Memory B cell (primary cell): ENCODE results near the gene EIF4H.

ENCODE experiments used
- ATAC-seq: fragments of 150-1000 bp; cut with Tn5 transposase; 2 replicates; pipeline ENCODE4 v1.10.0; 2021; ENCODE audit warnings: low read depth, mild to moderate bottlenecking, moderate library complexity
- DNase-seq, 2 donors: peaks; one replicate each; pipeline ENCODE4 v3.0.0; 2022; ENCODE audit warnings: low spot score in 2 of 2
- H3K27ac Mint-ChIP-seq: one replicate; pipeline ENCODE4 v1.8.0; 2022; ENCODE audit warnings: mild to moderate bottlenecking, moderate library complexity, mixed read lengths
- H3K27me3 Mint-ChIP-seq: one replicate; pipeline ENCODE4 v1.8.0; 2022; ENCODE audit warnings: mixed read lengths
- H3K36me3 Mint-ChIP-seq: one replicate; pipeline ENCODE4 v1.8.0; 2022; ENCODE audit warnings: mild to moderate bottlenecking, mixed read lengths
- H3K4me1 Mint-ChIP-seq: one replicate; pipeline ENCODE4 v1.8.0; 2022; ENCODE audit warnings: mixed read lengths
- H3K4me3 Mint-ChIP-seq: one replicate; pipeline ENCODE4 v1.8.0; 2022; ENCODE audit warnings: mild to moderate bottlenecking, moderate library complexity, mixed read lengths
- H3K9me3 Mint-ChIP-seq: one replicate; pipeline ENCODE4 v1.8.0; 2022; ENCODE audit warnings: mixed read lengths

Gene EIF4H

GRCh38 chr7:74173866-74174605 lies at the start of gene EIF4H:
TSS of gene EIF4H (plus strand) at chr7:74174356. CDS start at chr7:74174384, 28 bp downstream.
- Mint-ChIP-seq H3K4me3 (peak within 1 kb of the TSS; percentile 94), H3K4me1 (peaks cover 33% of the 10 kb centered on the region), H3K27me3 (no peaks in the 10 kb centered on the region), H3K36me3 (peaks cover 4% of the 10 kb centered on the region), H3K9me3 (no peaks in the 10 kb centered on the region), H3K27ac (peak within 1 kb of the TSS; percentile 95)
- peak; percentile 82 for ATAC-seq
- DNase-seq, result peak; percentile 97 to 99

GRCh38 chr7:74126220-74126880 lies 47.8 kb upstream of the EIF4H start:
- Mint-ChIP-seq H3K36me3 (peaks cover 5% of the 10 kb centered on the region), H3K27me3 (no peaks in the 10 kb centered on the region), H3K4me3 (no peak overlapping the region), H3K4me1 (peaks cover 2% of the 10 kb centered on the region), H3K27ac (no peak overlapping the region), H3K9me3 (no peaks in the 10 kb centered on the region)
- ATAC-seq (no peak), DNase-seq (no peak)

DNA sequence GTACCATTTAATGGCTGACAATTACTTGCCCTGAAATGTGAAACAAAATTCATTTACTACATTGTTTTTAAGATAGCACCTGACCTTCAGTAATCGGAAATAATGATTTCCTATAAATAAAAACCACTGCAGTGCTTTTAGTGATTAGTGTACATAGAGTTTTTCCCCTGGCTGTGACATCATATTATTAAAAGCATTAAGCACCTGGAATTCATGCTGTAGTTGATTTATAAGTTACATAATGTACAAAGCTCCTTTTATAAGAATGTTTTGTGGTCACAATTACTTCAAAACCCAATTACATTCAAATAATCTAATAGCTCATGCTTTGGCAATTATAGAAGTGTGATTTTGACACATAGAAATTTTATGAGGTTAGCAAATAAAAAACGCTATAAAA lies 44.3 kb upstream of the EIF4H start:
- H3K4me3 Mint-ChIP-seq, result no peak overlapping the region
- H3K27ac Mint-ChIP-seq, result no peak overlapping the region
- DNase-seq (no peak), ATAC-seq (no peak)
- no peaks in the 10 kb centered on the region for H3K4me1 Mint-ChIP-seq
- H3K27me3 Mint-ChIP-seq, result no peaks in the 10 kb centered on the region
- no peaks in the 10 kb centered on the region for H3K9me3 Mint-ChIP-seq
- H3K36me3 Mint-ChIP-seq, result no peaks in the 10 kb centered on the region

- H3K27me3 Mint-ChIP-seq, result no peaks in the 10 kb centered on the region
- no peak overlapping the region for H3K4me3 Mint-ChIP-seq
- no peaks in the 10 kb centered on the region for H3K36me3 Mint-ChIP-seq
- H3K27ac Mint-ChIP-seq, result no peak overlapping the region
- H3K4me1 Mint-ChIP-seq, result no peaks in the 10 kb centered on the region
- ATAC-seq (no peak), DNase-seq (no peak)
- H3K9me3 Mint-ChIP-seq, result no peaks in the 10 kb centered on the region
Observed at GRCh38 chr7:74130518-74130917, 43.6 kb upstream of the EIF4H start.

- H3K4me1 Mint-ChIP-seq, result peaks cover 2% of the 10 kb centered on the region
- H3K27me3 Mint-ChIP-seq, result peaks cover under 1% of the 10 kb centered on the region
- no peak overlapping the region for H3K4me3 Mint-ChIP-seq
- no peaks in the 10 kb centered on the region for H3K36me3 Mint-ChIP-seq
- ATAC-seq, result no peak
- no peak for DNase-seq
- H3K27ac Mint-ChIP-seq, result no peak overlapping the region
- no peaks in the 10 kb centered on the region for H3K9me3 Mint-ChIP-seq
Observed at GRCh38 chr7:74134117-74134620, 40.0 kb upstream of the EIF4H start.

GRCh38 chr7:74138334-74138867 lies 35.8 kb upstream of the EIF4H start:
- Mint-ChIP-seq H3K4me3 (no peak overlapping the region), H3K27ac (no peak overlapping the region), H3K9me3 (no peaks in the 10 kb centered on the region), H3K27me3 (peaks cover 3% of the 10 kb centered on the region), H3K4me1 (peaks cover 5% of the 10 kb centered on the region), H3K36me3 (no peaks in the 10 kb centered on the region)
- ATAC-seq, result peak; percentile 56
- DNase-seq, result no peak

- Mint-ChIP-seq H3K36me3 (peaks cover 2% of the 10 kb centered on the region), H3K27me3 (peaks cover 5% of the 10 kb centered on the region), H3K4me3 (no peak overlapping the region), H3K9me3 (no peaks in the 10 kb centered on the region), H3K27ac (no peak overlapping the region), H3K4me1 (peaks cover 5% of the 10 kb centered on the region)
- ATAC-seq (no peak), DNase-seq (no peak)
Observed at GRCh38 chr7:74138945-74139843, 35.0 kb upstream of the EIF4H start.

DNA sequence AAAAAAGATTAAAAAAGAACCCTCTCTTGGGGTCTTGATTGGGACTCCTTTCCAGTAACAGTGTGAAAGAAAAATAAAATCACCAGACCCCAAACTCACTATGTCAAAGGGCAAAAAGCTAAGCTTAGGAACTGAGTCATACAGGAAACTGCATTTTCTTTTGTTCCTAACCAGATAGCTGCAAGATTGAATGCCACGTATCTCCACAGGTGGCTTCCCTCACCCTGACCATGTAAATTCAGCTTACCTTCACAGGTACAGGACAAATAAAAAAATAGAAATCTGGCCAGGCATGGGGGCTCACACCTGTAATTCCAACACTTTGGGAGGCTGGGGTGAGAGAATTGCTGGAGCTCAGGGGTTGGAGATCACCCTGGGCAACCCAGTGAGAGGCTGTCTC lies 32.5 kb upstream of the EIF4H start:
- Mint-ChIP-seq H3K27me3 (peaks cover 7% of the 10 kb centered on the region), H3K27ac (no peak overlapping the region), H3K36me3 (peaks cover 11% of the 10 kb centered on the region), H3K4me1 (peaks cover 5% of the 10 kb centered on the region), H3K9me3 (peaks cover 7% of the 10 kb centered on the region), H3K4me3 (no peak overlapping the region)
- no peak for DNase-seq
- no peak for ATAC-seq

DNA sequence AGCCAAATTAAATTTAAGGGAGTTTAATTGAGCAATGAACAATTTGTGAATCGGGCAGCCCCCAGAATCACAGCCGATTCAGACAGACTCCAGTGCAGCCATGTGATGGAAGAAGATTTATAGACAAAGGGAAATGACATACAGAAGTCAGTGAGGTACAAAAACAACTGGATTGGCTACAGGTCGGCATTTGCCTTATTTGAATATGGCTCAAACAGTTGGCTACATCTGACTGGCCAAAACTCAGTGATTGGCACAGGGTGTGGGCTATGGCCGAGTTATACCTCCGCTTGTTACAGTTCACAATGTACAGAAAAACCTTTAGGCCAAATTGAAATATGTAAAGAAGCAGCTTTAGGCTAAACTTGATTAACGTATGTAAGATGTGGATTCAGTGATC lies 30.8 kb upstream of the EIF4H start:
- DNase-seq, result no peak
- H3K9me3 Mint-ChIP-seq, result peaks cover 7% of the 10 kb centered on the region
- H3K36me3 Mint-ChIP-seq, result peaks cover 11% of the 10 kb centered on the region
- H3K27me3 Mint-ChIP-seq, result peaks cover 7% of the 10 kb centered on the region
- H3K4me3 Mint-ChIP-seq, result no peak overlapping the region
- ATAC-seq, result no peak
- H3K27ac Mint-ChIP-seq, result no peak overlapping the region
- H3K4me1 Mint-ChIP-seq, result peaks cover 3% of the 10 kb centered on the region

DNA sequence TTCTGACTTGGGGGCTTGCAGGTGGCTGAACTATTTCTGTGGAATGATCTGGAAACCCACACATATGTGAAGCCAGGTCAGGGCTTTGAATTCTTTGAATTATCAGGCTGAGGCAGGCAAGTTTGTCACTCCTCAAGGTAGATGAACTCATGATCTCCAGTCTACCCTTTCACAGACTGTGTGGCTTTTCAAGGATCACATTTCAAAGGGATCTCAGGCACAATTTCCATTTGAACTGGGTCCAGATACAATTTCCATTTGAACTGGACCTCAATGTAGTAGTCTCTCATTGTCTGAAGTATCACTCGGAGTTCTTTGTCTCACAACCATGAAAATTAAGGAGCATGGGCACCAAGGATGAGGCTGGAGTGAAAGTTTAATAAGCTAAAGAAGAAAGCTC lies 25.7 kb upstream of the EIF4H start:
- ATAC-seq (no peak), DNase-seq (no peak)
- H3K36me3 Mint-ChIP-seq, result peaks cover 11% of the 10 kb centered on the region
- H3K4me3 Mint-ChIP-seq, result no peak overlapping the region
- peaks cover 7% of the 10 kb centered on the region for H3K9me3 Mint-ChIP-seq
- H3K27ac Mint-ChIP-seq, result no peak overlapping the region
- H3K27me3 Mint-ChIP-seq, result peaks cover 7% of the 10 kb centered on the region
- H3K4me1 Mint-ChIP-seq, result no peaks in the 10 kb centered on the region

DNA sequence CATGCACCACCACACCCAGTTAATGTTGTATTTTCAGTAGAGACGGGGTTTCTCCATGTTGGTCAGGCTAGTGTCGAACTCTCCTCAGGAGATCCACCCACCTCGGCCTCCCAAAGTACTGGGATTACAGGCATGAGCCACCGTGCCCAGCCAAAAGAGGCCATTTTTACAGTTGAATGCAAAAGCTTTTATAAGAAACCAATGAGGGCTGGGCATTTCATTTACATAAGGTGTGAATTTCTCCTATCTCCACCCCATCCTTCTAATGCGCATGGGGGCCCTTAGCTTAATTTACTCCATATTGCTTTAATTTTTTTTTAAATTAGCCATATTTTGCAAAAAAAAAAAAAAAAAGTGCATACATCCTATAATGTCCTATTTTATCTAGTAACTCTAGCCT lies 25.1 kb upstream of the EIF4H start:
- H3K9me3 Mint-ChIP-seq, result peaks cover 7% of the 10 kb centered on the region

GRCh38 chr7:74149603-74150002 lies 24.6 kb upstream of the EIF4H start:
- H3K27me3 Mint-ChIP-seq, result peaks cover 7% of the 10 kb centered on the region
- ATAC-seq, result no peak
- no peaks in the 10 kb centered on the region for H3K4me1 Mint-ChIP-seq
- H3K36me3 Mint-ChIP-seq, result peaks cover 9% of the 10 kb centered on the region
- no peak overlapping the region for H3K4me3 Mint-ChIP-seq
- peaks cover 7% of the 10 kb centered on the region for H3K9me3 Mint-ChIP-seq
- no peak for DNase-seq
- no peak overlapping the region for H3K27ac Mint-ChIP-seq

More for the DNA sequence above, 25.1 kb upstream of the EIF4H start:
- H3K4me1 Mint-ChIP-seq, result no peaks in the 10 kb centered on the region
- DNase-seq, result no peak
- H3K27me3 Mint-ChIP-seq, result peaks cover 8% of the 10 kb centered on the region
- H3K4me3 Mint-ChIP-seq, result no peak overlapping the region
- no peak for ATAC-seq
- peaks cover 9% of the 10 kb centered on the region for H3K36me3 Mint-ChIP-seq
- H3K27ac Mint-ChIP-seq, result no peak overlapping the region

DNA sequence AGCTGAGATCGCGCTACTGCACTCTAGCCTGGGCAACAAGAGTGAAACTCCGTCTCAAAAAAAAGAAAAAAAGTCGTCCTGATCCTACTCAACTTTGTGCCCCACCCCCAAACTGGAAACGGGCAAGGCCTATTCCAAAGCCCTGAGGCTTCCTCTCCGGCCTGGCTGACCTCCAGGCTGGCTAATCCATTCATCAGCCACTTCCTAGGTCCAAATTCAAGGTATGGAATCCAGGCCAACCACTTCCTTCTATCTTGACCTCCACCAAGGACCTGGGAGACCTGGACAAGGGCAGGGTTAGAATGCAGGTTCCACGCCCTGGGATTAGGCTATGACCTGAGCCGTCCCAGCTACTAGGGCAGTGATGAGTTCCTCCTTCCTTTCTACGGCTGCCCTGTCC lies 20.4 kb upstream of the EIF4H start:
- no peak overlapping the region for H3K4me3 Mint-ChIP-seq
- H3K27me3 Mint-ChIP-seq, result peaks cover 5% of the 10 kb centered on the region
- no peak for DNase-seq
- no peaks in the 10 kb centered on the region for H3K9me3 Mint-ChIP-seq
- H3K27ac Mint-ChIP-seq, result no peak overlapping the region
- ATAC-seq, result no peak
- no peaks in the 10 kb centered on the region for H3K36me3 Mint-ChIP-seq
- no peaks in the 10 kb centered on the region for H3K4me1 Mint-ChIP-seq
